ENCODE measurements around the gene JMJD8.

Gene JMJD8

GRCh38 chr16:684071-684794, at the start of gene JMJD8:
Gene JMJD8 (minus strand): TSS chr16:684334. CDS start chr16:684319, 15 bp downstream.
- peak within 1 kb of the TSS; percentile 42 to 63 for H3K9ac ChIP-seq (ENCODE audit: low read length in 2 of 2)

GRCh38 chr16:733382-734207, 49.5 kb upstream of the JMJD8 start:
- Histone ChIP-seq H3K27me3 (ENCODE audit: control insufficient read depth in 1 of 2, insufficient read depth in 2 of 2, low read length in 2 of 2) (peaks cover 0 to under 1% of the 10 kb centered on the region in 2 donors), H3K27ac (ENCODE audit: low read length) (no peak overlapping the region), H3K4me1 (ENCODE audit: control insufficient read depth, insufficient read depth, low read length) (peaks cover under 1% of the 10 kb centered on the region), H3K36me3 (ENCODE audit: control insufficient read depth in 2 of 2, insufficient read depth in 2 of 2, low read length in 2 of 2) (peaks cover 14 to 41% of the 10 kb centered on the region in 2 donors), H3K9me3 (ENCODE audit: control insufficient read depth in 2 of 2, low read length in 2 of 2) (no peaks in the 10 kb centered on the region), H3K9ac (ENCODE audit: low read length in 2 of 2) (no peak overlapping the region), H3K4me3 (ENCODE audit: low read length in 2 of 2) (no peak overlapping the region)

More at GRCh38 chr16:684071-684794, at the start of gene JMJD8:
- Histone ChIP-seq H3K4me3 (ENCODE audit: low read length in 2 of 2) (peak within 1 kb of the TSS; percentile 75 to 81), H3K27me3 (ENCODE audit: control insufficient read depth in 1 of 2, insufficient read depth in 2 of 2, low read length in 2 of 2) (no peaks in the 10 kb centered on the region), H3K4me1 (ENCODE audit: control insufficient read depth, insufficient read depth, low read length) (peaks cover 58% of the 10 kb centered on the region), H3K9me3 (ENCODE audit: control insufficient read depth in 2 of 2, low read length in 2 of 2) (no peaks in the 10 kb centered on the region), H3K36me3 (ENCODE audit: control insufficient read depth in 2 of 2, insufficient read depth in 2 of 2, low read length in 2 of 2) (peaks cover 12 to 17% of the 10 kb centered on the region in 2 donors), H3K27ac (ENCODE audit: low read length) (peak within 1 kb of the TSS; percentile 58)

GRCh38 chr16:732936-733335, 48.8 kb upstream of the JMJD8 start:
- no peak overlapping the region for H3K4me3 ChIP-seq (ENCODE audit: low read length in 2 of 2)
- no peaks in the 10 kb centered on the region for H3K9me3 ChIP-seq (ENCODE audit: control insufficient read depth in 2 of 2, low read length in 2 of 2)
- peaks cover 0 to 3% of the 10 kb centered on the region in 2 donors for H3K27me3 ChIP-seq (ENCODE audit: control insufficient read depth in 1 of 2, insufficient read depth in 2 of 2, low read length in 2 of 2)
- H3K9ac ChIP-seq (ENCODE audit: low read length in 2 of 2): no peak overlapping the region
- peaks cover 14 to 40% of the 10 kb centered on the region in 2 donors for H3K36me3 ChIP-seq (ENCODE audit: control insufficient read depth in 2 of 2, insufficient read depth in 2 of 2, low read length in 2 of 2)
- no peak overlapping the region for H3K27ac ChIP-seq (ENCODE audit: low read length)
- peaks cover 6% of the 10 kb centered on the region for H3K4me1 ChIP-seq (ENCODE audit: control insufficient read depth, insufficient read depth, low read length)

- no peak overlapping the region for H3K4me3 ChIP-seq (ENCODE audit: low read length in 2 of 2)
- peaks cover 12 to 34% of the 10 kb centered on the region in 2 donors for H3K36me3 ChIP-seq (ENCODE audit: control insufficient read depth in 2 of 2, insufficient read depth in 2 of 2, low read length in 2 of 2)
- peaks cover 11% of the 10 kb centered on the region for H3K4me1 ChIP-seq (ENCODE audit: control insufficient read depth, insufficient read depth, low read length)
- H3K27ac ChIP-seq (ENCODE audit: low read length): no peak overlapping the region
- peaks cover 5 to 7% of the 10 kb centered on the region in 2 donors for H3K27me3 ChIP-seq (ENCODE audit: control insufficient read depth in 1 of 2, insufficient read depth in 2 of 2, low read length in 2 of 2)
- H3K9ac ChIP-seq (ENCODE audit: low read length in 2 of 2): no peak overlapping the region
- no peaks in the 10 kb centered on the region for H3K9me3 ChIP-seq (ENCODE audit: control insufficient read depth in 2 of 2, low read length in 2 of 2)
Measured at GRCh38 chr16:732332-732731, 48.2 kb upstream of the JMJD8 start.

GRCh38 chr16:730666-731509, 46.8 kb upstream of the JMJD8 start:
- no peak overlapping the region for H3K9ac ChIP-seq (ENCODE audit: low read length in 2 of 2)
- no peak overlapping the region for H3K27ac ChIP-seq (ENCODE audit: low read length)
- peaks cover 22% of the 10 kb centered on the region for H3K4me1 ChIP-seq (ENCODE audit: control insufficient read depth, insufficient read depth, low read length)
- no peaks in the 10 kb centered on the region for H3K9me3 ChIP-seq (ENCODE audit: control insufficient read depth in 2 of 2, low read length in 2 of 2)
- peaks cover 2 to 23% of the 10 kb centered on the region in 2 donors for H3K36me3 ChIP-seq (ENCODE audit: control insufficient read depth in 2 of 2, insufficient read depth in 2 of 2, low read length in 2 of 2)
- no peak overlapping the region for H3K4me3 ChIP-seq (ENCODE audit: low read length in 2 of 2)
- peaks cover 15 to 17% of the 10 kb centered on the region in 2 donors for H3K27me3 ChIP-seq (ENCODE audit: control insufficient read depth in 1 of 2, insufficient read depth in 2 of 2, low read length in 2 of 2)

GRCh38 chr16:729768-730665, 45.9 kb upstream of the JMJD8 start:
- Histone ChIP-seq H3K27me3 (ENCODE audit: control insufficient read depth in 1 of 2, insufficient read depth in 2 of 2, low read length in 2 of 2) (peaks cover 22 to 23% of the 10 kb centered on the region in 2 donors), H3K36me3 (ENCODE audit: control insufficient read depth in 2 of 2, insufficient read depth in 2 of 2, low read length in 2 of 2) (peaks cover 0 to 19% of the 10 kb centered on the region in 2 donors), H3K4me3 (ENCODE audit: low read length in 2 of 2) (no peak overlapping the region), H3K27ac (ENCODE audit: low read length) (no peak overlapping the region), H3K9ac (ENCODE audit: low read length in 2 of 2) (no peak overlapping the region), H3K4me1 (ENCODE audit: control insufficient read depth, insufficient read depth, low read length) (peaks cover 22% of the 10 kb centered on the region), H3K9me3 (ENCODE audit: control insufficient read depth in 2 of 2, low read length in 2 of 2) (no peaks in the 10 kb centered on the region)

- Histone ChIP-seq H3K36me3 (ENCODE audit: control insufficient read depth in 2 of 2, insufficient read depth in 2 of 2, low read length in 2 of 2) (peaks cover 0 to 13% of the 10 kb centered on the region in 2 donors), H3K9me3 (ENCODE audit: control insufficient read depth in 2 of 2, low read length in 2 of 2) (no peaks in the 10 kb centered on the region), H3K27ac (ENCODE audit: low read length) (no peak overlapping the region), H3K4me3 (ENCODE audit: low read length in 2 of 2) (no peak overlapping the region), H3K27me3 (ENCODE audit: control insufficient read depth in 1 of 2, insufficient read depth in 2 of 2, low read length in 2 of 2) (peaks cover 22 to 26% of the 10 kb centered on the region in 2 donors), H3K4me1 (ENCODE audit: control insufficient read depth, insufficient read depth, low read length) (peaks cover 22% of the 10 kb centered on the region), H3K9ac (ENCODE audit: low read length in 2 of 2) (no peak overlapping the region)
Measured at GRCh38 chr16:728890-729744, 45.0 kb upstream of the JMJD8 start.

GRCh38 chr16:728131-728889, 44.2 kb upstream of the JMJD8 start:
- Histone ChIP-seq H3K9ac (ENCODE audit: low read length in 2 of 2) (no peak overlapping the region), H3K27me3 (ENCODE audit: control insufficient read depth in 1 of 2, insufficient read depth in 2 of 2, low read length in 2 of 2) (peaks cover 22 to 26% of the 10 kb centered on the region in 2 donors), H3K9me3 (ENCODE audit: control insufficient read depth in 2 of 2, low read length in 2 of 2) (no peaks in the 10 kb centered on the region), H3K4me1 (ENCODE audit: control insufficient read depth, insufficient read depth, low read length) (peaks cover 22% of the 10 kb centered on the region), H3K4me3 (ENCODE audit: low read length in 2 of 2) (peak overlapping the region in 1 of 2 donors; percentile 52), H3K36me3 (ENCODE audit: control insufficient read depth in 2 of 2, insufficient read depth in 2 of 2, low read length in 2 of 2) (peaks cover 0 to 7% of the 10 kb centered on the region in 2 donors), H3K27ac (ENCODE audit: low read length) (no peak overlapping the region)

All from stomach smooth muscle (tissue), 2 donors.